WTC11 (cell line): ENCODE results near the gene PDSS1. TPM values are rescaled to one million over a fixed set of nuclear protein-coding genes. Genes with fewer than 3 reads are reported as not detected.

Experiments
- ATAC-seq: fragments of 200-7000 bp; cut with Tn5 transposase; 2 replicates; pipeline ENCODE4 v1.10.0; 2021; ENCODE audit warnings: mild to moderate bottlenecking, moderate library complexity
- CTCF ChIA-PET: fragments of 300-600 bp; sonication (Branson Sonifier 250); formaldehyde crosslinking; loops from one replicate; lab custom pipeline; 2021; ENCODE audit warnings: antibody characterized with exemption; lab: Charles Lee
- POLR2A ChIA-PET: fragments of 350-600 bp; sonication (Branson Sonifier 250); formaldehyde crosslinking; loops from one replicate; lab custom pipeline; 2021; ENCODE audit warnings: antibody characterized with exemption; lab: Charles Lee
- DNase-seq: peaks from one replicate; pipeline ENCODE4 v3.0.0; 2021; ENCODE audit warnings: low spot score
- H3K27ac Mint-ChIP-seq: 2 replicates; pipeline ENCODE4 v1.8.0; 2021; ENCODE audit warnings: mixed read lengths
- H3K27me3 Mint-ChIP-seq: 2 replicates; pipeline ENCODE4 v1.8.0; 2021; ENCODE audit warnings: low read depth, mild to moderate bottlenecking, moderate library complexity, mixed read lengths
- H3K36me3 Mint-ChIP-seq: 2 replicates; pipeline ENCODE4 v1.8.0; 2021; ENCODE audit warnings: mixed read lengths
- H3K4me1 Mint-ChIP-seq: 2 replicates; pipeline ENCODE4 v1.8.0; 2022; ENCODE audit warnings: mixed read lengths
- H3K4me3 Mint-ChIP-seq: 2 replicates; pipeline ENCODE4 v1.8.0; 2021; ENCODE audit warnings: mild to moderate bottlenecking, moderate library complexity, mixed read lengths
- H3K9me3 Mint-ChIP-seq: 2 replicates; pipeline ENCODE4 v1.8.0; 2021; ENCODE audit warnings: mixed read lengths
- ATF2 ChIP-seq: sonication (generic); formaldehyde crosslinking; IDR thresholded peaks from 2 replicates; pipeline ENCODE4 v1.8.1; 2022; ENCODE audit warnings: low read depth, missing genetic modification reagents, borderline replicate concordance
- E2F5 ChIP-seq: sonication (generic); formaldehyde crosslinking; IDR thresholded peaks from 2 replicates; pipeline ENCODE4 v1.8.1; 2022; ENCODE audit warnings: mild to moderate bottlenecking, moderate library complexity, missing genetic modification reagents
- EMX1 ChIP-seq: fragments of 250-450 bp; sonication (Bioruptor Pico); IDR thresholded peaks from 2 replicates; pipeline ENCODE4 v1.8.0; 2021; ENCODE audit warnings: mild to moderate bottlenecking
- FOXP1 ChIP-seq: sonication (generic); formaldehyde crosslinking; IDR thresholded peaks from 2 replicates; pipeline ENCODE4 v1.8.0; 2022; ENCODE audit warnings: missing genetic modification reagents, mild to moderate bottlenecking, moderate library complexity, borderline replicate concordance
- HMGA2 ChIP-seq: fragments of 250-450 bp; sonication (Bioruptor Pico); IDR thresholded peaks from 2 replicates; pipeline ENCODE4 v1.4.0; 2021; ENCODE audit warnings: mild to moderate bottlenecking, moderate library complexity
- NR3C1 ChIP-seq: sonication (generic); formaldehyde crosslinking; conservative IDR thresholded peaks from 2 replicates; pipeline ENCODE4 v1.8.1; 2023; ENCODE audit warnings: low read depth, mild to moderate bottlenecking, missing genetic modification reagents
- PRRX2 ChIP-seq: fragments of 250-450 bp; sonication (Bioruptor Pico); IDR thresholded peaks from 2 replicates; pipeline ENCODE4 v1.8.0; 2021; ENCODE audit warnings: mild to moderate bottlenecking
- SMAD4 ChIP-seq: sonication (generic); formaldehyde crosslinking; IDR thresholded peaks from 2 replicates; pipeline ENCODE4 v1.8.0; 2022; ENCODE audit warnings: mild to moderate bottlenecking, missing genetic modification reagents
- SP1 ChIP-seq: sonication (generic); formaldehyde crosslinking; conservative IDR thresholded peaks from 2 replicates; pipeline ENCODE4 v1.8.1; 2022; ENCODE audit warnings: missing genetic modification reagents
- STAT6 ChIP-seq: sonication (generic); formaldehyde crosslinking; conservative IDR thresholded peaks from 2 replicates; pipeline ENCODE4 v1.8.1; 2023; ENCODE audit warnings: mild to moderate bottlenecking, low read depth, missing genetic modification reagents, moderate library complexity
- TP53 ChIP-seq: sonication (generic); formaldehyde crosslinking; IDR thresholded peaks from 2 replicates; pipeline ENCODE4 v1.8.1; 2023; ENCODE audit warnings: mild to moderate bottlenecking, missing genetic modification reagents
- ZNF121 ChIP-seq: sonication (generic); formaldehyde crosslinking; IDR thresholded peaks from 2 replicates; pipeline ENCODE4 v1.8.0; 2023; ENCODE audit warnings: missing genetic modification reagents
- ZNF416 ChIP-seq: fragments of 250-450 bp; sonication (Bioruptor Pico); IDR thresholded peaks from 2 replicates; pipeline ENCODE4 v1.9.0; 2021; ENCODE audit warnings: mild to moderate bottlenecking, inconsistent platforms
- ZNF671 ChIP-seq: fragments of 250-450 bp; sonication (Bioruptor Pico); IDR thresholded peaks from 2 replicates; pipeline ENCODE4 v1.8.0; 2021; ENCODE audit warnings: mild to moderate bottlenecking
- total RNA-seq: library from RNA; stranded (reverse); gene quantifications from 3 replicates; pipeline ENCODE4 v1.2.3, GENCODE V29; 2021
- TF ChIP-seq, protein P1 (sequence below): sonication (generic); formaldehyde crosslinking; IDR thresholded peaks from 2 replicates; pipeline ENCODE4 v1.8.0; 2023; ENCODE audit warnings: mild to moderate bottlenecking, missing genetic modification reagents
- TF ChIP-seq, protein P2 (sequence below): sonication (generic); formaldehyde crosslinking; conservative IDR thresholded peaks from 2 replicates; pipeline ENCODE4 v1.8.1; 2022; ENCODE audit warnings: mild to moderate bottlenecking, missing genetic modification reagents
- TF ChIP-seq, protein P3 (sequence below): sonication (generic); formaldehyde crosslinking; IDR thresholded peaks from 2 replicates; pipeline ENCODE4 v1.8.0; 2023; ENCODE audit warnings: missing genetic modification reagents, mild to moderate bottlenecking, borderline replicate concordance

The PDSS1 gene
- total RNA-seq, 1 experiment from 2014 or later: 13.6 TPM

DNA sequence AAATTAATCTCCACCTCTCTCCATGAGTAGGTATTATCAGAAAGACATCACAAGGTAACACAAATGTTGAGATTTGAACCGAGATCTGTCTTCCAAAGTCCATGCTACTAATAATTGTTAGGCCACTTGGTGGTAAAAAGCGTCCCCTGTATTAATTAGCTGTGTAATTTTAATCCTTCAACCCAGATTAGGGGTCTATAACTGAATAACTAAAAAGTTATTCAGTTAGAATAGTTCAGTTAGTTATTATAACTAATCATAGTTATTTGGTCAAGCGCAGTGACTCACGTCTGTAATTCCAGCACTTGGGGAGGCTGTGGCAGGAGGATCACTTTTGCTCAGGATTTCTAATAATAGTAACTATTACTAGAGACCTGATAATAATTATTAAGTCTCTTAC is 5.6 kb downstream of the PDSS1 start (continued):
- TF ChIP-seq, protein P1, sequence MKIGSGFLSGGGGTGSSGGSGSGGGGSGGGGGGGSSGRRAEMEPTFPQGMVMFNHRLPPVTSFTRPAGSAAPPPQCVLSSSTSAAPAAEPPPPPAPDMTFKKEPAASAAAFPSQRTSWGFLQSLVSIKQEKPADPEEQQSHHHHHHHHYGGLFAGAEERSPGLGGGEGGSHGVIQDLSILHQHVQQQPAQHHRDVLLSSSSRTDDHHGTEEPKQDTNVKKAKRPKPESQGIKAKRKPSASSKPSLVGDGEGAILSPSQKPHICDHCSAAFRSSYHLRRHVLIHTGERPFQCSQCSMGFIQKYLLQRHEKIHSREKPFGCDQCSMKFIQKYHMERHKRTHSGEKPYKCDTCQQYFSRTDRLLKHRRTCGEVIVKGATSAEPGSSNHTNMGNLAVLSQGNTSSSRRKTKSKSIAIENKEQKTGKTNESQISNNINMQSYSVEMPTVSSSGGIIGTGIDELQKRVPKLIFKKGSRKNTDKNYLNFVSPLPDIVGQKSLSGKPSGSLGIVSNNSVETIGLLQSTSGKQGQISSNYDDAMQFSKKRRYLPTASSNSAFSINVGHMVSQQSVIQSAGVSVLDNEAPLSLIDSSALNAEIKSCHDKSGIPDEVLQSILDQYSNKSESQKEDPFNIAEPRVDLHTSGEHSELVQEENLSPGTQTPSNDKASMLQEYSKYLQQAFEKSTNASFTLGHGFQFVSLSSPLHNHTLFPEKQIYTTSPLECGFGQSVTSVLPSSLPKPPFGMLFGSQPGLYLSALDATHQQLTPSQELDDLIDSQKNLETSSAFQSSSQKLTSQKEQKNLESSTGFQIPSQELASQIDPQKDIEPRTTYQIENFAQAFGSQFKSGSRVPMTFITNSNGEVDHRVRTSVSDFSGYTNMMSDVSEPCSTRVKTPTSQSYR: no peak
- TF ChIP-seq STAT6 (CRISPR knock-in tag) (no peak), E2F5 (CRISPR knock-in tag) (no peak), HMGA2 (no peak), EMX1 (CRISPR knock-in tag) (no peak), ZNF671 (CRISPR knock-in tag) (no peak), FOXP1 (CRISPR knock-in tag) (no peak), SP1 (CRISPR knock-in tag) (no peak), ZNF121 (no peak)
- TF ChIP-seq, all 79 proteins: peak for 0

- Mint-ChIP-seq H3K4me1 (peaks cover under 1% of the 10 kb centered on the region; the same call in 1 of the 2 replicates), H3K36me3 (peaks cover 65% of the 10 kb centered on the region)
Measured at GRCh38 chr10:26703974-26704373, 6.5 kb downstream of the PDSS1 start.

More at GRCh38 chr10:26703974-26704373, 6.5 kb downstream of the PDSS1 start:
- TF ChIP-seq NR3C1 (CRISPR knock-in tag): no peak
- TF ChIP-seq TP53: no peak
- TF ChIP-seq ZNF416 (CRISPR knock-in tag): no peak
- no peak for TF ChIP-seq PRRX2 (CRISPR knock-in tag)
- TF ChIP-seq, protein P2, sequence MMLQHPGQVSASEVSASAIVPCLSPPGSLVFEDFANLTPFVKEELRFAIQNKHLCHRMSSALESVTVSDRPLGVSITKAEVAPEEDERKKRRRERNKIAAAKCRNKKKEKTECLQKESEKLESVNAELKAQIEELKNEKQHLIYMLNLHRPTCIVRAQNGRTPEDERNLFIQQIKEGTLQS (CRISPR knock-in tag): no peak
- no peak for TF ChIP-seq ATF2
- TF ChIP-seq, protein P3, sequence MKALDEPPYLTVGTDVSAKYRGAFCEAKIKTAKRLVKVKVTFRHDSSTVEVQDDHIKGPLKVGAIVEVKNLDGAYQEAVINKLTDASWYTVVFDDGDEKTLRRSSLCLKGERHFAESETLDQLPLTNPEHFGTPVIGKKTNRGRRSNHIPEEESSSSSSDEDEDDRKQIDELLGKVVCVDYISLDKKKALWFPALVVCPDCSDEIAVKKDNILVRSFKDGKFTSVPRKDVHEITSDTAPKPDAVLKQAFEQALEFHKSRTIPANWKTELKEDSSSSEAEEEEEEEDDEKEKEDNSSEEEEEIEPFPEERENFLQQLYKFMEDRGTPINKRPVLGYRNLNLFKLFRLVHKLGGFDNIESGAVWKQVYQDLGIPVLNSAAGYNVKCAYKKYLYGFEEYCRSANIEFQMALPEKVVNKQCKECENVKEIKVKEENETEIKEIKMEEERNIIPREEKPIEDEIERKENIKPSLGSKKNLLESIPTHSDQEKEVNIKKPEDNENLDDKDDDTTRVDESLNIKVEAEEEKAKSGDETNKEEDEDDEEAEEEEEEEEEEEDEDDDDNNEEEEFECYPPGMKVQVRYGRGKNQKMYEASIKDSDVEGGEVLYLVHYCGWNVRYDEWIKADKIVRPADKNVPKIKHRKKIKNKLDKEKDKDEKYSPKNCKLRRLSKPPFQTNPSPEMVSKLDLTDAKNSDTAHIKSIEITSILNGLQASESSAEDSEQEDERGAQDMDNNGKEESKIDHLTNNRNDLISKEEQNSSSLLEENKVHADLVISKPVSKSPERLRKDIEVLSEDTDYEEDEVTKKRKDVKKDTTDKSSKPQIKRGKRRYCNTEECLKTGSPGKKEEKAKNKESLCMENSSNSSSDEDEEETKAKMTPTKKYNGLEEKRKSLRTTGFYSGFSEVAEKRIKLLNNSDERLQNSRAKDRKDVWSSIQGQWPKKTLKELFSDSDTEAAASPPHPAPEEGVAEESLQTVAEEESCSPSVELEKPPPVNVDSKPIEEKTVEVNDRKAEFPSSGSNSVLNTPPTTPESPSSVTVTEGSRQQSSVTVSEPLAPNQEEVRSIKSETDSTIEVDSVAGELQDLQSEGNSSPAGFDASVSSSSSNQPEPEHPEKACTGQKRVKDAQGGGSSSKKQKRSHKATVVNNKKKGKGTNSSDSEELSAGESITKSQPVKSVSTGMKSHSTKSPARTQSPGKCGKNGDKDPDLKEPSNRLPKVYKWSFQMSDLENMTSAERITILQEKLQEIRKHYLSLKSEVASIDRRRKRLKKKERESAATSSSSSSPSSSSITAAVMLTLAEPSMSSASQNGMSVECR (CRISPR knock-in tag): no peak
- TF ChIP-seq SMAD4 (CRISPR knock-in tag): no peak
- ATAC-seq (no peak), DNase-seq (no peak)
- Mint-ChIP-seq H3K27me3 (no peaks in the 10 kb centered on the region), H3K9me3 (peaks cover 8% of the 10 kb centered on the region), H3K27ac (no peak overlapping the region), H3K4me3 (no peak overlapping the region)
- ChIA-PET POLR2A (no interaction called here), CTCF (no interaction called here)
